Measurements from ENCODE around the gene TMEM154. TPM values are rescaled to one million over a fixed set of nuclear protein-coding genes. Genes with fewer than 3 reads are reported as not detected.
A peak's percentile ranks its signal among the peaks of the same experiment; 100 is the strongest.

TMEM154 gene
- total RNA-seq, 1 experiment from 2014 or later = 41.5 TPM

GRCh38 chr4:152715076-152715475 lies 35.3 kb upstream of the TMEM154 start:
- H3K36me3 Mint-ChIP-seq (ENCODE audit: insufficient read depth, unreplicated experiment) = no peaks in the 10 kb centered on the region
- ChIA-PET POLR2A (no interaction called here), CTCF (no interaction called here)
- peaks cover 7% of the 10 kb centered on the region for H3K9me3 Mint-ChIP-seq (ENCODE audit: unreplicated experiment)
- no TSS peak for BruUV-seq (replicated peaks)
- no peak overlapping the region for H3K4me3 Mint-ChIP-seq (ENCODE audit: unreplicated experiment)
- no peaks in the 10 kb centered on the region for H3K4me1 Mint-ChIP-seq (ENCODE audit: insufficient read depth, unreplicated experiment)
- DNase-seq (ENCODE audit: unreplicated experiment) = no peak
- intact Hi-C loops (cut with micrococcal nuclease) = no loop called here
- H3K27me3 Mint-ChIP-seq (ENCODE audit: insufficient read depth, unreplicated experiment) = no peaks in the 10 kb centered on the region
- no peak for TF ChIP-seq CTCF (IDR thresholded peaks at IDR 0.05; ENCODE audit: unreplicated experiment)
- no peak overlapping the region for H3K27ac Mint-ChIP-seq (ENCODE audit: low read depth, unreplicated experiment)

DNA sequence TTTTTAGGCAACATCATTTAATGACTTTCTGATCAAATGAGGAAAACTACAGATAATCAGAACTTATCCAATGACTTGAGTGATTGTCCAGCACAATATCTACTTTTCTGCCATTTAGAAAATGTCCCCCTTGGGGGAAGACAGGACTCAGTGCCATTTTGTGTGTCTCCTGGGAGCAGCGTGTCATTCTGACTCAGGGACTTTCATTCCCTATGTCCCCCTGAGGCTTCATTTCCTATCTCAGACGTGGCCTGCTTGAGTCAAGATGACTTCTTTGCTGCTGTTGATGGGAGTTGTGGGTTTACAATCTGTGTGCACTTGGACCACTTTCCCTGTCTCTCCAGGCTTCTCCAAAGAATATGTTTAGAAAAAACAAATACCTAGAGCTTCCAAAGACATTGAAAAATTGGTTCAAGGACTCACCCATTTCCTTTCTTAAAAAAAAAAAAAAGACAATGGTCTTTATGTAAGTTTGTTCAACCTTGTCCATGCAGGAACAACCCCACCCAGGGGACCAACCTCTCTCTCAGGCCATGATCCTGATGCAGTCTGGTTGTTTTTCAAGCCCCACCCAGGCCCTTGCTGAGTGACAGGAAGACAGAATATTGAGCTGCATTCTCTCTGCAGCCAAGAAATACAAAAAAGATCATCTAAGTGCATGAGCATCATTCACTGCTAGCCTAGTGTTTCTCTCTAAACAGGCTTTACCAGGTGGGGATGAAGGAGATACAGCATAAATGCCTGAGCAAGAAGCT lies 34.3 kb upstream of the TMEM154 start:
- ChIA-PET POLR2A (no interaction called here), CTCF (no interaction called here)
- Mint-ChIP-seq H3K9me3 (ENCODE audit: unreplicated experiment) (peaks cover 7% of the 10 kb centered on the region), H3K4me3 (ENCODE audit: unreplicated experiment) (no peak overlapping the region), H3K27ac (ENCODE audit: low read depth, unreplicated experiment) (no peak overlapping the region), H3K4me1 (ENCODE audit: insufficient read depth, unreplicated experiment) (peaks cover 6% of the 10 kb centered on the region), H3K36me3 (ENCODE audit: insufficient read depth, unreplicated experiment) (no peaks in the 10 kb centered on the region), H3K27me3 (ENCODE audit: insufficient read depth, unreplicated experiment) (no peaks in the 10 kb centered on the region)
- BruUV-seq (replicated peaks) = no TSS peak
- intact Hi-C loops (cut with micrococcal nuclease) = no loop called here
- DNase-seq (ENCODE audit: unreplicated experiment) = no peak
- TF ChIP-seq CTCF (IDR thresholded peaks at IDR 0.05; ENCODE audit: unreplicated experiment) = no peak

- ChIA-PET CTCF (interaction anchor here (0.6 to 0.7 kb wide), 2 partner anchors 23 to 1798 kb away, joined by 3 read pairs; no protein-coding TSS in a partner anchor), POLR2A (interaction anchor here (0.7 to 1.9 kb wide), 8 partner anchors 9 to 69 kb away, joined by 3 to 7 read pairs (median 4); partner anchors contain the start of gene TIGD4)
- no peak for TF ChIP-seq CTCF (IDR thresholded peaks at IDR 0.05; ENCODE audit: unreplicated experiment)
- peak; percentile 95 for DNase-seq (ENCODE audit: unreplicated experiment)
- Mint-ChIP-seq H3K36me3 (ENCODE audit: insufficient read depth, unreplicated experiment) (no peaks in the 10 kb centered on the region), H3K4me1 (ENCODE audit: insufficient read depth, unreplicated experiment) (peaks cover 6% of the 10 kb centered on the region), H3K4me3 (ENCODE audit: unreplicated experiment) (no peak overlapping the region), H3K9me3 (ENCODE audit: unreplicated experiment) (peaks cover 5% of the 10 kb centered on the region), H3K27ac (ENCODE audit: low read depth, unreplicated experiment) (peak overlapping the region; percentile 49), H3K27me3 (ENCODE audit: insufficient read depth, unreplicated experiment) (no peaks in the 10 kb centered on the region)
- intact Hi-C loops (cut with micrococcal nuclease) = no loop called here
- no TSS peak for BruUV-seq (replicated peaks)
Observed at GRCh38 chr4:152709675-152710438, 30.1 kb upstream of the TMEM154 start.

GRCh38 chr4:152708796-152709195 lies 29.0 kb upstream of the TMEM154 start:
- no peaks in the 10 kb centered on the region for H3K36me3 Mint-ChIP-seq (ENCODE audit: insufficient read depth, unreplicated experiment)
- no peaks in the 10 kb centered on the region for H3K27me3 Mint-ChIP-seq (ENCODE audit: insufficient read depth, unreplicated experiment)
- CTCF ChIA-PET = no interaction called here
- TF ChIP-seq CTCF (IDR thresholded peaks at IDR 0.05; ENCODE audit: unreplicated experiment) = no peak
- no peak overlapping the region for H3K4me3 Mint-ChIP-seq (ENCODE audit: unreplicated experiment)
- peaks cover 9% of the 10 kb centered on the region for H3K9me3 Mint-ChIP-seq (ENCODE audit: unreplicated experiment)
- POLR2A ChIA-PET = interaction anchor here (1.3 to 1.9 kb wide), 3 partner anchors 30 to 35 kb away, joined by 5 to 7 read pairs (median 6); no protein-coding TSS in a partner anchor
- intact Hi-C loops (cut with micrococcal nuclease) = no loop called here
- peak overlapping the region; percentile 52 for H3K27ac Mint-ChIP-seq (ENCODE audit: low read depth, unreplicated experiment)
- DNase-seq (ENCODE audit: unreplicated experiment) = no peak
- BruUV-seq (replicated peaks) = no TSS peak
- H3K4me1 Mint-ChIP-seq (ENCODE audit: insufficient read depth, unreplicated experiment) = peaks cover 6% of the 10 kb centered on the region
